BLaER1 treated with 17β-estradiol and CSF1 and Interleukin-3, amounts not matched to agents 10 nM and 100 nM (cell line): ENCODE data around the gene OPCML.

Experiments
- H3K27ac ChIP-seq, 11 experiments: shearing (Covaris generic); formaldehyde crosslinking; 2 replicates each; pipeline ENCODE4 v1.8.1; 2022
- H3K27me3 ChIP-seq, 11 experiments: shearing (Covaris generic); formaldehyde crosslinking; 2 replicates each; pipeline ENCODE4 v1.8.1; 2022
- H3K36me3 ChIP-seq, 11 experiments: shearing (Covaris generic); formaldehyde crosslinking; 2 replicates each; pipeline ENCODE4 v1.8.1; 2022
- H3K4me1 ChIP-seq, 10 experiments: shearing (Covaris generic); formaldehyde crosslinking; 2 replicates each; pipeline ENCODE4 v1.8.1; 2022
- H3K4me2 ChIP-seq, 11 experiments: shearing (Covaris generic); formaldehyde crosslinking; 2 replicates each; pipeline ENCODE4 v1.8.1; 2022
- H3K4me3 ChIP-seq, 10 experiments: shearing (Covaris generic); formaldehyde crosslinking; 2 replicates each; pipeline ENCODE4 v1.8.1; 2022
- H3K9ac ChIP-seq, 11 experiments: shearing (Covaris generic); formaldehyde crosslinking; 2 replicates each; pipeline ENCODE4 v1.8.1; 2022
- H3K9me3 ChIP-seq, 11 experiments: shearing (Covaris generic); formaldehyde crosslinking; replicated peaks in 1 of 11; 2 replicates each; pipeline ENCODE4 v1.8.1; 2022
- H4K20me1 ChIP-seq, 11 experiments: shearing (Covaris generic); formaldehyde crosslinking; 2 replicates each; pipeline ENCODE4 v1.8.1; 2022
- Cebpa-rat ChIP-seq, 11 experiments: shearing (Covaris generic); IDR thresholded peaks; 2 replicates each; pipeline ENCODE4 v1.8.1; 2022

Gene OPCML

GRCh38 chr11:133383689-133384088, 148.6 kb downstream of the OPCML start:
- no peaks in the 10 kb centered on the region for H3K9me3 ChIP-seq
- H4K20me1 ChIP-seq, result no peaks in the 10 kb centered on the region
- H3K4me1 ChIP-seq, result peaks cover 0 to 8% (median 0%) of the 10 kb centered on the region in 10 experiments; a peak in 3 of 20 replicates
- no peak overlapping the region for H3K27ac ChIP-seq
- TF ChIP-seq Cebpa-rat (IDR thresholded peaks at IDR 0.05), result no peak
- H3K4me3 ChIP-seq, result no peak overlapping the region
- H3K36me3 ChIP-seq, result no peaks in the 10 kb centered on the region
- H3K4me2 ChIP-seq, result peak overlapping the region in 1 of 11 experiments; percentile 12; a peak in 1 of 22 replicates
- no peaks in the 10 kb centered on the region for H3K27me3 ChIP-seq
- H3K9ac ChIP-seq, result no peak overlapping the region

GRCh38 chr11:133383201-133383600, 149.1 kb downstream of the OPCML start:
- no peaks in the 10 kb centered on the region for H3K27me3 ChIP-seq
- H4K20me1 ChIP-seq, result no peaks in the 10 kb centered on the region
- no peaks in the 10 kb centered on the region for H3K36me3 ChIP-seq
- H3K4me3 ChIP-seq, result no peak overlapping the region
- H3K27ac ChIP-seq, result no peak overlapping the region
- no peaks in the 10 kb centered on the region for H3K9me3 ChIP-seq
- H3K4me1 ChIP-seq, result peaks cover 0 to 8% (median 0%) of the 10 kb centered on the region in 10 experiments; a peak in 3 of 20 replicates
- TF ChIP-seq Cebpa-rat (IDR thresholded peaks at IDR 0.05), result no peak
- peak overlapping the region in 1 of 11 experiments; percentile 12; a peak in 1 of 22 replicates for H3K4me2 ChIP-seq
- no peak overlapping the region for H3K9ac ChIP-seq

DNA sequence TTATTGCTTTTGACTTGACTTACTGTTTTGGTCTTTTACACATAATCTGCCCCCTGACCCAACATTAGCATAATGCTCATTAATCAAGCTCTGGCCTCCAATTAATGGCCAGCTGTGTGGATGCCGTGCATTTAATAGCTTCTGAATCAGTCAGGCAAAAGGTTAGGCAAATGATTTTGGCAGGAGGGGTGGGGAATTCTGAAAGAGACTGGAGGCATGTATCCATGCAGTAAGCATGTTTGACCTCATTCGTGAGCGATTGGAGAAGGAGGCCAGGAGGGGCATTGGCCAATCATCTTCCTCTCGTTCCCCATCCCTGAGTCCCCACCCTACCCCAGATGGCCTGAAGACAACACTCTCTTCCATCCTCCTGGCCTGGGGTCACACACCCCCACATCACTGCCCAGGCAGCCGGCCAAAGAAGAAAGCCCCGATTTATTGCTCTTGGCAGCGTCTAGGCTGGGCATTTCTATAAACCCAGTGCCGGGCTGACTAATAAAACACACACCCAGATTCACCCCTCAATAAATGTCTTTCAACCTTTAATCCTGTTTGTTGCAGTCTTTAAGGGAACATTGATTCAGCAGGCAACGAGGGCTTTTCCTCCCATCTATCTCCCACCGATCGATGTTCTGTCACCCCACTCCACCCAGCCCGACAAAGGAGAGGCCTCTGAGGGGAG, 150.0 kb downstream of the OPCML start:
- H3K4me1 ChIP-seq, result peaks cover 0 to 8% (median 0%) of the 10 kb centered on the region in 10 experiments; a peak in 3 of 20 replicates
- TF ChIP-seq Cebpa-rat (IDR thresholded peaks at IDR 0.05), result no peak
- no peak overlapping the region for H3K4me2 ChIP-seq
- H3K36me3 ChIP-seq, result no peaks in the 10 kb centered on the region
- no peak overlapping the region for H3K9ac ChIP-seq
- no peaks in the 10 kb centered on the region for H3K9me3 ChIP-seq
- H3K27me3 ChIP-seq, result no peaks in the 10 kb centered on the region
- no peak overlapping the region for H3K27ac ChIP-seq
- no peaks in the 10 kb centered on the region for H4K20me1 ChIP-seq
- no peak overlapping the region for H3K4me3 ChIP-seq

GRCh38 chr11:133381761-133382130, 150.6 kb downstream of the OPCML start:
- no peaks in the 10 kb centered on the region for H3K9me3 ChIP-seq
- TF ChIP-seq Cebpa-rat (IDR thresholded peaks at IDR 0.05), result no peak
- no peak overlapping the region for H3K27ac ChIP-seq
- no peak overlapping the region for H3K4me3 ChIP-seq
- peaks cover 0 to 8% (median 0%) of the 10 kb centered on the region in 10 experiments; a peak in 3 of 20 replicates for H3K4me1 ChIP-seq
- no peak overlapping the region for H3K9ac ChIP-seq
- H3K36me3 ChIP-seq, result no peaks in the 10 kb centered on the region
- no peaks in the 10 kb centered on the region for H4K20me1 ChIP-seq
- H3K27me3 ChIP-seq, result no peaks in the 10 kb centered on the region
- H3K4me2 ChIP-seq, result no peak overlapping the region

- no peaks in the 10 kb centered on the region for H3K27me3 ChIP-seq
- no peak overlapping the region for H3K4me3 ChIP-seq
- peaks cover 0 to 5% (median 0%) of the 10 kb centered on the region in 11 experiments; a peak in 3 of 22 replicates for H3K9me3 ChIP-seq
- no peaks in the 10 kb centered on the region for H4K20me1 ChIP-seq
- no peak overlapping the region for H3K9ac ChIP-seq
- no peaks in the 10 kb centered on the region for H3K36me3 ChIP-seq
- TF ChIP-seq Cebpa-rat (IDR thresholded peaks at IDR 0.05), result no peak
- H3K4me1 ChIP-seq, result peaks cover 0 to 7% (median 0%) of the 10 kb centered on the region in 10 experiments; a peak in 1 of 20 replicates
- peak overlapping the region in 1 of 11 experiments; percentile 2; a peak in 1 of 22 replicates for H3K4me2 ChIP-seq
- no peak overlapping the region for H3K27ac ChIP-seq
Observed at GRCh38 chr11:133366147-133366546, 166.2 kb downstream of the OPCML start.

GRCh38 chr11:133362916-133363315, 169.4 kb downstream of the OPCML start:
- H3K9me3 ChIP-seq, result peaks cover 0 to 11% (median 0%) of the 10 kb centered on the region in 11 experiments; a peak in 4 of 22 replicates
- no peak overlapping the region for H3K4me3 ChIP-seq
- H3K27ac ChIP-seq, result no peak overlapping the region
- H4K20me1 ChIP-seq, result no peaks in the 10 kb centered on the region
- no peak for TF ChIP-seq Cebpa-rat (IDR thresholded peaks at IDR 0.05)
- H3K9ac ChIP-seq, result no peak overlapping the region
- no peaks in the 10 kb centered on the region for H3K27me3 ChIP-seq
- no peaks in the 10 kb centered on the region for H3K36me3 ChIP-seq
- no peak overlapping the region for H3K4me2 ChIP-seq
- H3K4me1 ChIP-seq, result peaks cover 0 to 7% (median 0%) of the 10 kb centered on the region in 10 experiments; a peak in 1 of 20 replicates

DNA sequence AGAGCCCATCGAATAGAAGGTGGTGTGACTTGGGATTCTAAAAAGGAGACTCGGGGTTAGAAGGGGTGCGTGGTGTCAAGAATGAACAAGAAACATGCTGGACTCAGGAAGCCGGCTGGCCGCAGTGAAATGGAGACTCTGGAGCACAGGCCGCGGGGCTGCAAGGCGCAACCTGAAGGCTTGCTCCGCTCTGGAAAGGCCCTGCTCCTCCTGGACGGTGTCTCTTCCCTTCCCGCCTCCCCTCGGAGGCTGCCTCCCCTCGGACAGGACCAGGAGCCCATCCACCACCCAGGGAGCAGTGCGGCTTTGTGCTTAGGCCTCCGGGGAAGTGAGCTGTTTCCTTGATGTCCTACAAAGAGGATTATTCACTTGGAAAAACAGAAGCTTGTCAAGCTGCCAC, 170.1 kb downstream of the OPCML start:
- Histone ChIP-seq H3K36me3 (no peaks in the 10 kb centered on the region), H3K9me3 (peaks cover 0 to 11% (median 0%) of the 10 kb centered on the region in 11 experiments; a peak in 4 of 22 replicates), H3K27me3 (no peaks in the 10 kb centered on the region), H4K20me1 (no peaks in the 10 kb centered on the region), H3K9ac (no peak overlapping the region), H3K4me2 (no peak overlapping the region), H3K4me3 (no peak overlapping the region), H3K4me1 (peaks cover 0 to 7% (median 0%) of the 10 kb centered on the region in 10 experiments; a peak in 1 of 20 replicates), H3K27ac (no peak overlapping the region)
- TF ChIP-seq Cebpa-rat (IDR thresholded peaks at IDR 0.05), result no peak

DNA sequence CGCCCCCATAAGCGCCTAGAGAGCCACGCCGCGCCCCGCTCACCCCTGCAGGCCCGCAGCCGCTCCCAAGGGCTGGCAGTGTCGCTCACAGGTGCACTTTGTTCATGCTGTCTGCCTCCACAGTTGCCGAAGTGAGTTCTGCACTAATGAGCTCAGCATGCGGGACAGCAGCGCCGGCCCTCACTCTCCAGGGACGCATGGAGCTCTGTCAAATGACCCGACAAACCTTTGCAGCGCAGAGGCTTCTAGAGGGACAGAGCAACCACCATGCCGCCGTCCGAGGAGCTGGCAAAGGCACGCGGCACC, 170.7 kb downstream of the OPCML start:
- Histone ChIP-seq H3K4me3 (no peak overlapping the region), H3K4me1 (peaks cover 0 to 7% (median 0%) of the 10 kb centered on the region in 10 experiments; a peak in 1 of 20 replicates), H3K27me3 (no peaks in the 10 kb centered on the region), H3K4me2 (no peak overlapping the region), H4K20me1 (no peaks in the 10 kb centered on the region), H3K27ac (no peak overlapping the region), H3K9me3 (peaks cover 0 to 11% (median 0%) of the 10 kb centered on the region in 11 experiments; a peak in 4 of 22 replicates), H3K36me3 (no peaks in the 10 kb centered on the region), H3K9ac (no peak overlapping the region)
- TF ChIP-seq Cebpa-rat (IDR thresholded peaks at IDR 0.05), result no peak

- Histone ChIP-seq H4K20me1 (no peaks in the 10 kb centered on the region), H3K4me2 (no peak overlapping the region), H3K36me3 (no peaks in the 10 kb centered on the region), H3K4me1 (peaks cover 0 to 4% (median 0%) of the 10 kb centered on the region in 10 experiments; a peak in 1 of 20 replicates), H3K27me3 (no peaks in the 10 kb centered on the region), H3K27ac (no peak overlapping the region), H3K9me3 (peaks cover 0 to 11% (median 0%) of the 10 kb centered on the region in 11 experiments; a peak in 4 of 22 replicates), H3K9ac (no peak overlapping the region), H3K4me3 (no peak overlapping the region)
- TF ChIP-seq Cebpa-rat (IDR thresholded peaks at IDR 0.05), result no peak
Observed at GRCh38 chr11:133360860-133361688, 171.2 kb downstream of the OPCML start.
